Fibroblast of skin of back (primary cell): Measurements from ENCODE around the gene ADGRG6.
"Not testable (repeated sequence)": the region's sequence is repeated elsewhere in the genome, so short reads cannot be mapped to it uniquely, and the experiment has no call there.

Experiments
- DNase-seq: peaks from one replicate; pipeline ENCODE4 v3.0.0-alpha.2; 2013

ADGRG6 gene

GRCh38 chr6:142322504-142323198, 20.8 kb downstream of the ADGRG6 start:
- DNase-seq, result no peak

- no peak for DNase-seq
These were observed 21.6 kb downstream of the ADGRG6 start for GRCh38 chr6:142323377-142323776.

GRCh38 chr6:142324111-142324510, 22.3 kb downstream of the ADGRG6 start:
- DNase-seq, result no peak

GRCh38 chr6:142325111-142325510, 23.3 kb downstream of the ADGRG6 start:
- DNase-seq, result no peak

- DNase-seq, result no peak
These were observed 24.7 kb downstream of the ADGRG6 start for GRCh38 chr6:142326540-142326939.

- no peak for DNase-seq
These were observed 26.3 kb downstream of the ADGRG6 start for GRCh38 chr6:142328070-142328469.

GRCh38 chr6:142329486-142330113, 27.8 kb downstream of the ADGRG6 start:
- DNase-seq, result no peak

- peak; percentile 27 for DNase-seq
These were observed 29.3 kb downstream of the ADGRG6 start for GRCh38 chr6:142331075-142331551.

GRCh38 chr6:142331601-142332000, 29.8 kb downstream of the ADGRG6 start:
- no peak for DNase-seq

GRCh38 chr6:142332393-142333098, 30.7 kb downstream of the ADGRG6 start:
- no peak for DNase-seq

GRCh38 chr6:142333431-142333830, 31.6 kb downstream of the ADGRG6 start:
- no peak for DNase-seq

- no peak for DNase-seq
These were observed 32.5 kb downstream of the ADGRG6 start for GRCh38 chr6:142334294-142334693.

- no peak for DNase-seq
These were observed 33.6 kb downstream of the ADGRG6 start for GRCh38 chr6:142335415-142335814.

- no peak for DNase-seq
These were observed 34.4 kb downstream of the ADGRG6 start for GRCh38 chr6:142336183-142336582.

- no peak for DNase-seq
These were observed 35.0 kb downstream of the ADGRG6 start for GRCh38 chr6:142336787-142337186.

- DNase-seq, result no peak
These were observed 37.3 kb downstream of the ADGRG6 start for GRCh38 chr6:142339113-142339512.

- no peak for DNase-seq
These were observed 38.3 kb downstream of the ADGRG6 start for GRCh38 chr6:142339968-142340658.

- DNase-seq, result no peak
These were observed 40.1 kb downstream of the ADGRG6 start for GRCh38 chr6:142341855-142342330.

- DNase-seq, result peak; percentile 13
These were observed 41.2 kb downstream of the ADGRG6 start for GRCh38 chr6:142342986-142343385.

GRCh38 chr6:142343938-142344337, 42.1 kb downstream of the ADGRG6 start:
- no peak for DNase-seq

- no peak for DNase-seq
These were observed 43.5 kb downstream of the ADGRG6 start for GRCh38 chr6:142345261-142345660.

- DNase-seq, result not testable (repeated sequence)
These were observed 44.4 kb downstream of the ADGRG6 start for GRCh38 chr6:142346166-142346565.
